ENCODE measurements around the gene TFB1M. TPM values are rescaled to one million over a fixed set of nuclear protein-coding genes. Genes with fewer than 3 reads are reported as not detected.
"Not testable (repeated sequence)": the region's sequence is repeated elsewhere in the genome, so short reads cannot be mapped to it uniquely, and the experiment has no call there.

Gene TFB1M
- total RNA-seq, 2 donors from 2014 or later = 6.6 to 11.0 TPM

DNA sequence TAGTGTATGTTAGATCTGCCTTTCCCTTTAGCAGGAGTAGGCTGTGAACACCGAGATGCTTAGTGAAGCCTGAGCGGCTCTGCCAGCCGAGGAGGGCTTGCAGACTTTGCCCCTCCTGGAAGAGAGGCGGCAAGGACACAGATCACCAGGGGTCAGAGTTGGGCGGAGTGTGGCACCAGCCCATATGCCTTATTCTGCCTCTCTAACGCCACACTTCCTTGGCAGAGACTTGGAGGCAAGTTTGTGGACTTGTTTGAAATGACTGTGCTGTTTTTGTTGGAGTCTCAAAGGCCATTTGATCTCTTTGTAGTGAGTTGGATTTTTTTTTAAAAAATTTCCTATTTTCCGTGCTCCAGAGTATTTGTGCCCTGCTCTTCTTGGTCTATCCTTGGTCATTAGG, 95.0 kb downstream of the TFB1M start:
- Histone ChIP-seq H3K27me3 (replicated peaks; ENCODE audit: insufficient read depth) (no peaks in the 10 kb centered on the region), H3K4me1 (ENCODE audit: control insufficient read depth in 1 of 2, low read depth in 2 of 2) (peaks cover 14 to 25% of the 10 kb centered on the region in 2 donors), H3K9me3 (no peaks in the 10 kb centered on the region), H3K27ac (peak overlapping the region; percentile 76 to 78), H3K36me3 (no peaks in the 10 kb centered on the region), H3K4me3 (peak overlapping the region; percentile 21)
- ATAC-seq (ENCODE audit: insufficient number of reproducible peaks, low FRiP score, low read depth) (peak; percentile 57), DNase-seq (ENCODE audit: low spot score) (no peak)
- TF ChIP-seq CTCF (IDR thresholded peaks at IDR 0.05) = no peak

DNA sequence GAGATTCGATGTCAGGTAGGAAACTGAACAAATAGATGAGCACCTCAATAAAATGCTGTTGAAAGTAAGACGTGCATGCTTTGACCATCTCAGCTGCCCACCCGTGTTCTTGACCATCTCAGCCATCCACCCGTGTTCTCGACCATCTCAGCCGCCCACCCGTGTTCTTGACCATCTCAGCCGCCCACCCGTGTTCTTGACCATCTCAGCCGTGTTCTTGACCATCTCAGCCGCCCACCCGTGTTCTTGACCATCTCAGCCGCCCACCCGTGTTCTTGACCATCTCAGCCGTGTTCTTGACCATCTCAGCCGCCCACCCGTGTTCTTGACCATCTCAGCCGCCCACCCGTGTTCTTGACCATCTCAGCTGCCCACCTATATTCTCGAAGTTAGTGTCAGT, 95.6 kb downstream of the TFB1M start:
- H3K36me3 ChIP-seq; H3K9me3 ChIP-seq; DNase-seq (ENCODE audit: low spot score); ATAC-seq (ENCODE audit: insufficient number of reproducible peaks, low FRiP score, low read depth); H3K4me3 ChIP-seq; H3K27ac ChIP-seq; H3K27me3 ChIP-seq (replicated peaks; ENCODE audit: insufficient read depth): not testable (repeated sequence)
- peaks cover 14 to 25% of the 10 kb centered on the region in 2 donors for H3K4me1 ChIP-seq (ENCODE audit: control insufficient read depth in 1 of 2, low read depth in 2 of 2)

GRCh38 chr6:155216312-155217046, 97.8 kb downstream of the TFB1M start:
- ATAC-seq (ENCODE audit: insufficient number of reproducible peaks, low FRiP score, low read depth) (no peak), DNase-seq (ENCODE audit: low spot score) (no peak)
- no peak for TF ChIP-seq CTCF (IDR thresholded peaks at IDR 0.05)
- no peaks in the 10 kb centered on the region for H3K36me3 ChIP-seq
- peaks cover 14 to 25% of the 10 kb centered on the region in 2 donors for H3K4me1 ChIP-seq (ENCODE audit: control insufficient read depth in 1 of 2, low read depth in 2 of 2)
- H3K9me3 ChIP-seq = no peaks in the 10 kb centered on the region
- H3K27ac ChIP-seq = no peak overlapping the region
- no peak overlapping the region for H3K4me3 ChIP-seq
- H3K27me3 ChIP-seq (replicated peaks; ENCODE audit: insufficient read depth) = no peaks in the 10 kb centered on the region

DNA sequence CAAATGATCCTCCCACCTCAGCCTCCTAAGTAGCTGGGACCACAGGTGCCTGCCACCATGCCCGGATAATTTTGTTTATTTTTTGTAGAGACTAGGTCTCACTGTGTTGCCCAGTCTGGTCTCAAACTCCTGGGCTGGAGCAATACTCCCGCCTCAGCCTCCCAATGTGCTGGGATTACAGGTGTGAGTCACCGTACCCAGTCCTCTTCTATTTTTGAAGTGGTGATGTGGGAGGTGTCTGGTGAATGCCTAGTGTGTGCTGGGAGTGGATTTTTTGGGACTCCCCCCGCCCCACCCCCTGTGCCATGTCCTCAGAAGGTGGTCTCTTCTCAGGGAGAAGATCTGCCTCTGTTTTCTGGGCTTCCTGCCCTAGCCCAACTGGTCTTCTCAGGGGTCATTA, 98.4 kb downstream of the TFB1M start:
- H3K27ac ChIP-seq = no peak overlapping the region
- peaks cover 14 to 20% of the 10 kb centered on the region in 2 donors for H3K4me1 ChIP-seq (ENCODE audit: control insufficient read depth in 1 of 2, low read depth in 2 of 2)
- no peak overlapping the region for H3K4me3 ChIP-seq
- TF ChIP-seq CTCF (IDR thresholded peaks at IDR 0.05) = no peak
- no peak for ATAC-seq (ENCODE audit: insufficient number of reproducible peaks, low FRiP score, low read depth)
- H3K9me3 ChIP-seq = no peaks in the 10 kb centered on the region
- no peak for DNase-seq (ENCODE audit: low spot score)
- H3K27me3 ChIP-seq (replicated peaks; ENCODE audit: insufficient read depth) = no peaks in the 10 kb centered on the region
- no peaks in the 10 kb centered on the region for H3K36me3 ChIP-seq

- Histone ChIP-seq H3K4me1 (ENCODE audit: control insufficient read depth in 1 of 2, low read depth in 2 of 2) (no peaks in the 10 kb centered on the region), H3K4me3 (no peak overlapping the region), H3K27me3 (replicated peaks; ENCODE audit: insufficient read depth) (no peaks in the 10 kb centered on the region), H3K27ac (no peak overlapping the region), H3K9me3 (no peaks in the 10 kb centered on the region), H3K36me3 (no peaks in the 10 kb centered on the region)
- DNase-seq (ENCODE audit: low spot score) (no peak), ATAC-seq (ENCODE audit: insufficient number of reproducible peaks, low FRiP score, low read depth) (no peak)
- no peak for TF ChIP-seq CTCF (IDR thresholded peaks at IDR 0.05)
Measured at GRCh38 chr6:155213611-155214372, 100.5 kb downstream of the TFB1M start.
